Fibroblast of lung (primary cell): ENCODE data around the gene FCHO1.

Experiments
- CTCF ChIP-seq, 2 donors: IDR thresholded peaks in 1 of 2; conservative IDR thresholded peaks in 1 of 2; 1 replicate in 1 of 2; 2 replicates in 1 of 2; pipeline ENCODE4 v1.5.1; 2011 to 2012; ENCODE audit warnings: low read length in 2 of 2, control low read depth in 1 of 2, inconsistent platforms in 1 of 2, low read depth in 1 of 2, mild to moderate bottlenecking in 1 of 2
- EZH2 ChIP-seq: IDR thresholded peaks from 2 replicates; pipeline ENCODE4 v1.5.1; 2012; ENCODE audit warnings: low read length, control low read depth, mild to moderate bottlenecking; ENCODE audit errors: missing control alignments

GRCh38 chr19:17727843-17728242, 23.4 kb upstream of the FCHO1 start:
- TF ChIP-seq CTCF (conservative IDR thresholded peaks at IDR 0.05 in 1 of 2, IDR thresholded peaks at IDR 0.05 in 1 of 2; ENCODE audit: low read depth in 1 of 2, low read length in 2 of 2), result no peak
- TF ChIP-seq EZH2, result no peak
